ENCODE data around the gene DYNLRB1.

Gene DYNLRB1

DNA sequence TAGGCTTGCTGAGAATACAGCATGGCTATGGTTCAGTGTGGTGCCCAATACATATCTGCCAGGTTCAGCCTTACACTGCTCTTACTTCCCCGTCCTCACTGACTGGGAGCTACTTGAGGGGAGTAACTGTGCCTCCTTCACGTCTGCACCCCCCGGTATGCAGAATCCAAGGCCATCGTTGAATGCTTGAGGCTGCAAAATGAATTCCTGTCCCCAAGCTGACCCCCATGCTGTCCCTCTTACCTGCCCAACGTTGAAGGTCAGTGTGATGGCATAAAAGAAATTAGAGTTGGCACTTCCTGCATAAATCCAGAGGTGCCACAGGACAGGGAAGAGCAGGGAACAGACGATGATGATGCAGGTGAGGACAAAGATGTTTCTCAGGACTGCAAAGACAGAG lies 58.6 kb downstream of the DYNLRB1 start:
- Histone ChIP-seq H3K9me3 (replicated peaks in 1 of 2; ENCODE audit: control insufficient read depth in 2 of 2, insufficient read depth in 1 of 2, low read depth in 1 of 2, low read length in 2 of 2) (no peaks in the 10 kb centered on the region), H2BK120ac (ENCODE audit: low read depth, low read length) (no peak overlapping the region), H3K4me2 (ENCODE audit: insufficient read depth, low read length, poor library complexity, severe bottlenecking) (no peak overlapping the region), H3K14ac (ENCODE audit: low read length) (no peak overlapping the region), H3K4ac (ENCODE audit: low read length) (no peak overlapping the region), H2AK5ac (ENCODE audit: low read depth, low read length) (no peak overlapping the region), H3K4me1 (ENCODE audit: control insufficient read depth in 2 of 2, insufficient read depth in 1 of 2, low read depth in 1 of 2, low read length in 2 of 2) (no peaks in the 10 kb centered on the region), H3K79me1 (ENCODE audit: low read depth, low read length) (no peaks in the 10 kb centered on the region), H3K4me3 (ENCODE audit: low read length in 2 of 2) (peak overlapping the region in 1 of 2 donors; percentile 18), H3K27ac (replicated peaks; ENCODE audit: low read length) (no peak overlapping the region), H2BK5ac (ENCODE audit: low read length) (no peak overlapping the region), H3K36me3 (replicated peaks in 1 of 2; ENCODE audit: control insufficient read depth in 2 of 2, insufficient read depth in 2 of 2, low read length in 2 of 2) (peaks cover 10 to 61% of the 10 kb centered on the region in 2 donors), H4K91ac (ENCODE audit: low read depth, low read length, poor library complexity) (no peak overlapping the region), H3K18ac (ENCODE audit: low read length) (no peak overlapping the region), H2BK15ac (ENCODE audit: low read length) (no peak overlapping the region), H3K27me3 (ENCODE audit: control insufficient read depth in 3 of 3, insufficient read depth in 3 of 3, low read depth in 1 of 3, low read length in 3 of 3) (no peaks in the 10 kb centered on the region), H2BK12ac (ENCODE audit: low read length) (no peak overlapping the region), H3K23ac (ENCODE audit: low read depth, low read length, poor library complexity) (no peak overlapping the region), H2AFZ (ENCODE audit: low read length) (no peak overlapping the region), H4K8ac (ENCODE audit: low read depth, low read length) (no peak overlapping the region), H3K9ac (ENCODE audit: low read depth, low read length, poor library complexity) (no peak overlapping the region)
- WGBS, 2 donors (ENCODE audit: extremely low coverage in 2 of 2, insufficient read length in 2 of 2, insufficient replicate concordance in 1 of 2) = no CpG with 5 or more reads among the region's 6 CpGs
- DNase-seq (ENCODE audit: low spot score) = no peak

DNA sequence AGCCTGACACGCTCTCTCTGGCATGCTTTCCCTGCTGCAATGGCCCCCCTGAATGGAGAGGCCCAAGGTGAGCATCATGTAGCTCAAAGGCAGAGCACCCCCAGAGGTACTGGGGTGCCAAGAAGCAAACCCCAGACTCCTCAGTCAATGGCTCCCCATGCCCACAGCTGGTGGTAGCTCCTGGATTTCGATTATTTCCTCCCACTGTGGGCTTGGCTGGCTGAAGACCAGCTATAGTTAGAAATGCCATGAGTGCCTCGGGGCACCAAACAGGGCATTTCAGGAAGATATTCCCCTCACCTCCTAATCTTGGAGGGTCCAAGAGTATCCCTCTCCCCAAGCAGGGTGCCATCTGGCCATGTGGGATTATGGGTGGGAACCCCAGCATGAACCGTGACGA lies 59.0 kb downstream of the DYNLRB1 start:
- H3K9me3 ChIP-seq (replicated peaks in 1 of 2; ENCODE audit: control insufficient read depth in 2 of 2, insufficient read depth in 1 of 2, low read depth in 1 of 2, low read length in 2 of 2) = no peaks in the 10 kb centered on the region
- H3K14ac ChIP-seq (ENCODE audit: low read length) = no peak overlapping the region
- no peak overlapping the region for H3K4me2 ChIP-seq (ENCODE audit: insufficient read depth, low read length, poor library complexity, severe bottlenecking)
- no peak overlapping the region for H2BK5ac ChIP-seq (ENCODE audit: low read length)
- H3K18ac ChIP-seq (ENCODE audit: low read length) = no peak overlapping the region
- no CpG with 5 or more reads among the region's 5 CpGs for WGBS, 2 donors (ENCODE audit: extremely low coverage in 2 of 2, insufficient read length in 2 of 2, insufficient replicate concordance in 1 of 2)
- H3K4ac ChIP-seq (ENCODE audit: low read length) = no peak overlapping the region
- H3K9ac ChIP-seq (ENCODE audit: low read depth, low read length, poor library complexity) = no peak overlapping the region
- no peaks in the 10 kb centered on the region for H3K4me1 ChIP-seq (ENCODE audit: control insufficient read depth in 2 of 2, insufficient read depth in 1 of 2, low read depth in 1 of 2, low read length in 2 of 2)
- H3K27me3 ChIP-seq (ENCODE audit: control insufficient read depth in 3 of 3, insufficient read depth in 3 of 3, low read depth in 1 of 3, low read length in 3 of 3) = no peaks in the 10 kb centered on the region
- H2BK120ac ChIP-seq (ENCODE audit: low read depth, low read length) = no peak overlapping the region
- no peak overlapping the region for H2AK5ac ChIP-seq (ENCODE audit: low read depth, low read length)
- H3K4me3 ChIP-seq (ENCODE audit: low read length in 2 of 2) = no peak overlapping the region
- no peaks in the 10 kb centered on the region for H3K79me1 ChIP-seq (ENCODE audit: low read depth, low read length)
- H2BK15ac ChIP-seq (ENCODE audit: low read length) = no peak overlapping the region
- H2AFZ ChIP-seq (ENCODE audit: low read length) = no peak overlapping the region
- H4K91ac ChIP-seq (ENCODE audit: low read depth, low read length, poor library complexity) = no peak overlapping the region
- peaks cover 10 to 63% of the 10 kb centered on the region in 2 donors for H3K36me3 ChIP-seq (replicated peaks in 1 of 2; ENCODE audit: control insufficient read depth in 2 of 2, insufficient read depth in 2 of 2, low read length in 2 of 2)
- no peak overlapping the region for H3K27ac ChIP-seq (replicated peaks; ENCODE audit: low read length)
- DNase-seq (ENCODE audit: low spot score) = no peak
- no peak overlapping the region for H2BK12ac ChIP-seq (ENCODE audit: low read length)
- H3K23ac ChIP-seq (ENCODE audit: low read depth, low read length, poor library complexity) = no peak overlapping the region
- no peak overlapping the region for H4K8ac ChIP-seq (ENCODE audit: low read depth, low read length)

DNA sequence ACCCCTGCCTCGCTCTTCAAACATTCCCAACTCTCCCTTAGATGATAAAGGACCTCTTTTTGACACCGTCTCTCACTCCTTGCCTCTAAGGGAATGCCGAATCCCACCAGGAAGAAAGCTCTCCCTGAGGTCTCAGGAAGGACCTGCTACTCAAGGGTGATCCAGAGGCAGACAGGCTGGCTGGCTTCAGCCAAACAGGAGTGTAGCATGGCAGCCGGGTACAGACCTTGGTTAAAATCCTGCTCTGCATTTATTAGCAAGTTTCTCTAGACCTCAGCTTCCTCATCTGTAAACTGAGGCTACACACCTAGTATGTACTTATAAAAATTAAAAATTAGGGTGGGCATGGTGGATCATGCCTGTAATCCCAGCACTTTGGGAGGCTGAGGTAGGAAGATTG lies 59.5 kb downstream of the DYNLRB1 start:
- Histone ChIP-seq H2BK5ac (ENCODE audit: low read length) (no peak overlapping the region), H3K9me3 (replicated peaks in 1 of 2; ENCODE audit: control insufficient read depth in 2 of 2, insufficient read depth in 1 of 2, low read depth in 1 of 2, low read length in 2 of 2) (no peaks in the 10 kb centered on the region), H4K91ac (ENCODE audit: low read depth, low read length, poor library complexity) (no peak overlapping the region), H3K27me3 (ENCODE audit: control insufficient read depth in 3 of 3, insufficient read depth in 3 of 3, low read depth in 1 of 3, low read length in 3 of 3) (no peaks in the 10 kb centered on the region), H3K14ac (ENCODE audit: low read length) (no peak overlapping the region), H4K8ac (ENCODE audit: low read depth, low read length) (no peak overlapping the region), H3K4me2 (ENCODE audit: insufficient read depth, low read length, poor library complexity, severe bottlenecking) (no peak overlapping the region), H3K79me1 (ENCODE audit: low read depth, low read length) (no peaks in the 10 kb centered on the region), H3K9ac (ENCODE audit: low read depth, low read length, poor library complexity) (no peak overlapping the region), H2BK120ac (ENCODE audit: low read depth, low read length) (no peak overlapping the region), H2AK5ac (ENCODE audit: low read depth, low read length) (no peak overlapping the region), H3K18ac (ENCODE audit: low read length) (no peak overlapping the region), H3K36me3 (replicated peaks in 1 of 2; ENCODE audit: control insufficient read depth in 2 of 2, insufficient read depth in 2 of 2, low read length in 2 of 2) (peaks cover 10 to 66% of the 10 kb centered on the region in 2 donors), H2AFZ (ENCODE audit: low read length) (no peak overlapping the region), H3K4me1 (ENCODE audit: control insufficient read depth in 2 of 2, insufficient read depth in 1 of 2, low read depth in 1 of 2, low read length in 2 of 2) (no peaks in the 10 kb centered on the region), H3K27ac (replicated peaks; ENCODE audit: low read length) (no peak overlapping the region), H2BK15ac (ENCODE audit: low read length) (no peak overlapping the region), H3K23ac (ENCODE audit: low read depth, low read length, poor library complexity) (no peak overlapping the region), H3K4ac (ENCODE audit: low read length) (no peak overlapping the region), H3K4me3 (ENCODE audit: low read length in 2 of 2) (no peak overlapping the region), H2BK12ac (ENCODE audit: low read length) (no peak overlapping the region)
- no CpG with 5 or more reads among the region's 4 CpGs for WGBS, 2 donors (ENCODE audit: extremely low coverage in 2 of 2, insufficient read length in 2 of 2, insufficient replicate concordance in 1 of 2)
- DNase-seq (ENCODE audit: low spot score) = no peak

DNA sequence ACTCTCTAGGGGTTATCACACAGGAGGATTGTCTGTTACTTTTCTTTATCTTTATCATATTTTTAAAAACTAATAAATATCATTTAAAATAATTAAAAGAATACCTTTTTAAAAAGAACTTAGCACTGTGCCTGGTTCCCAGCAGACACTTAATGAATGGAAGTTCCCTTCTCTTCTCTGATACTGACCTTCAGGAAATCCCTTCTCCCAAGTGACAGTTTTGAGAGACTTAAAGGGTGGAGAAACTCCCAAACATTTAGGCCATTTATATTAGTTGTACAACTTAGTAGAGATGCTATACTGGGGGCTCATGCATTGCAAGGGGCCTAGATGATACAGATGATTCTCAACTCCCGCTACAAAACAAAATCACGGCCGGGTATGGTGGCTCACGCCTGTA lies 60.8 kb downstream of the DYNLRB1 start:
- Histone ChIP-seq H3K9ac (ENCODE audit: low read depth, low read length, poor library complexity) (no peak overlapping the region), H3K79me1 (ENCODE audit: low read depth, low read length) (no peaks in the 10 kb centered on the region), H3K9me3 (replicated peaks in 1 of 2; ENCODE audit: control insufficient read depth in 2 of 2, insufficient read depth in 1 of 2, low read depth in 1 of 2, low read length in 2 of 2) (no peaks in the 10 kb centered on the region), H2AK5ac (ENCODE audit: low read depth, low read length) (no peak overlapping the region), H3K23ac (ENCODE audit: low read depth, low read length, poor library complexity) (no peak overlapping the region), H4K8ac (ENCODE audit: low read depth, low read length) (no peak overlapping the region), H2BK15ac (ENCODE audit: low read length) (no peak overlapping the region), H2AFZ (ENCODE audit: low read length) (no peak overlapping the region), H3K4me2 (ENCODE audit: insufficient read depth, low read length, poor library complexity, severe bottlenecking) (no peak overlapping the region), H2BK5ac (ENCODE audit: low read length) (no peak overlapping the region), H3K36me3 (replicated peaks in 1 of 2; ENCODE audit: control insufficient read depth in 2 of 2, insufficient read depth in 2 of 2, low read length in 2 of 2) (peaks cover 5 to 63% of the 10 kb centered on the region in 2 donors), H2BK120ac (ENCODE audit: low read depth, low read length) (no peak overlapping the region), H3K18ac (ENCODE audit: low read length) (no peak overlapping the region), H4K91ac (ENCODE audit: low read depth, low read length, poor library complexity) (no peak overlapping the region), H3K4me1 (ENCODE audit: control insufficient read depth in 2 of 2, insufficient read depth in 1 of 2, low read depth in 1 of 2, low read length in 2 of 2) (peaks cover 0 to 3% of the 10 kb centered on the region in 2 donors), H3K27me3 (ENCODE audit: control insufficient read depth in 3 of 3, insufficient read depth in 3 of 3, low read depth in 1 of 3, low read length in 3 of 3) (no peaks in the 10 kb centered on the region), H3K4ac (ENCODE audit: low read length) (no peak overlapping the region), H2BK12ac (ENCODE audit: low read length) (no peak overlapping the region), H3K4me3 (ENCODE audit: low read length in 2 of 2) (no peak overlapping the region), H3K14ac (ENCODE audit: low read length) (no peak overlapping the region), H3K27ac (replicated peaks; ENCODE audit: low read length) (no peak overlapping the region)
- no peak for DNase-seq (ENCODE audit: low spot score)
- no CpG with 5 or more reads among the region's 4 CpGs for WGBS, 2 donors (ENCODE audit: extremely low coverage in 2 of 2, insufficient read length in 2 of 2, insufficient replicate concordance in 1 of 2)

Measured in neuronal stem cell (in vitro differentiated cells).